ENCODE measurements around the gene ZPBP. TPM values are rescaled to one million over a fixed set of nuclear protein-coding genes. Genes with fewer than 3 reads are reported as not detected.

Gene ZPBP, protein sequence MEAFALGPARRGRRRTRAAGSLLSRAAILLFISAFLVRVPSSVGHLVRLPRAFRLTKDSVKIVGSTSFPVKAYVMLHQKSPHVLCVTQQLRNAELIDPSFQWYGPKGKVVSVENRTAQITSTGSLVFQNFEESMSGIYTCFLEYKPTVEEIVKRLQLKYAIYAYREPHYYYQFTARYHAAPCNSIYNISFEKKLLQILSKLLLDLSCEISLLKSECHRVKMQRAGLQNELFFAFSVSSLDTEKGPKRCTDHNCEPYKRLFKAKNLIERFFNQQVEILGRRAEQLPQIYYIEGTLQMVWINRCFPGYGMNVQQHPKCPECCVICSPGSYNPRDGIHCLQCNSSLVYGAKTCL
- total RNA-seq (2014; rRNA removed; shearing (Covaris generic)), result not detected in 2 replicates

GRCh38 chr7:50092579-50093491, at the start of gene ZPBP:
Gene ZPBP, minus strand, starts transcription at chr7:50093246. Its CDS starts 52 bp downstream, at chr7:50093194.

Other genes with a start within 250 kb of the ZPBP start
- gene IKZF1, start 211.5 kb upstream of the ZPBP start, total RNA-seq (2014; rRNA removed; shearing (Covaris generic)), result not detected in 2 replicates